BLaER1 treated with 17β-estradiol and CSF1 and Interleukin-3, amounts not matched to agents 10 nM and 100 nM (cell line): ENCODE results near the gene DNAJC17.

ENCODE experiments used
- H3K27ac ChIP-seq, 11 experiments: shearing (Covaris generic); formaldehyde crosslinking; 2 replicates each; pipeline ENCODE4 v1.8.1; 2022
- H3K27me3 ChIP-seq, 11 experiments: shearing (Covaris generic); formaldehyde crosslinking; 2 replicates each; pipeline ENCODE4 v1.8.1; 2022
- H3K36me3 ChIP-seq, 11 experiments: shearing (Covaris generic); formaldehyde crosslinking; 2 replicates each; pipeline ENCODE4 v1.8.1; 2022
- H3K4me1 ChIP-seq, 10 experiments: shearing (Covaris generic); formaldehyde crosslinking; 2 replicates each; pipeline ENCODE4 v1.8.1; 2022
- H3K4me2 ChIP-seq, 11 experiments: shearing (Covaris generic); formaldehyde crosslinking; 2 replicates each; pipeline ENCODE4 v1.8.1; 2022
- H3K4me3 ChIP-seq, 10 experiments: shearing (Covaris generic); formaldehyde crosslinking; 2 replicates each; pipeline ENCODE4 v1.8.1; 2022
- H3K9ac ChIP-seq, 11 experiments: shearing (Covaris generic); formaldehyde crosslinking; 2 replicates each; pipeline ENCODE4 v1.8.1; 2022
- H3K9me3 ChIP-seq, 11 experiments: shearing (Covaris generic); formaldehyde crosslinking; replicated peaks in 1 of 11; 2 replicates each; pipeline ENCODE4 v1.8.1; 2022
- H4K20me1 ChIP-seq, 11 experiments: shearing (Covaris generic); formaldehyde crosslinking; 2 replicates each; pipeline ENCODE4 v1.8.1; 2022
- Cebpa-rat ChIP-seq, 11 experiments: shearing (Covaris generic); IDR thresholded peaks; 2 replicates each; pipeline ENCODE4 v1.8.1; 2022

The DNAJC17 gene

GRCh38 chr15:40825661-40826422 lies 18.6 kb upstream of the DNAJC17 start:
- Histone ChIP-seq H3K9me3 (no peaks in the 10 kb centered on the region), H4K20me1 (no peaks in the 10 kb centered on the region; a peak in 1 of 22 replicates), H3K9ac (no peak overlapping the region), H3K4me3 (no peak overlapping the region), H3K4me1 (no peaks in the 10 kb centered on the region), H3K4me2 (no peak overlapping the region), H3K27me3 (no peaks in the 10 kb centered on the region), H3K36me3 (no peaks in the 10 kb centered on the region), H3K27ac (no peak overlapping the region)
- TF ChIP-seq Cebpa-rat (IDR thresholded peaks at IDR 0.05): no peak

GRCh38 chr15:40823572-40824343 lies 16.5 kb upstream of the DNAJC17 start:
- no peak overlapping the region for H3K9ac ChIP-seq
- no peak overlapping the region for H3K27ac ChIP-seq
- H3K27me3 ChIP-seq: no peaks in the 10 kb centered on the region
- H4K20me1 ChIP-seq: no peaks in the 10 kb centered on the region
- no peaks in the 10 kb centered on the region for H3K36me3 ChIP-seq
- no peak overlapping the region for H3K4me3 ChIP-seq
- H3K4me1 ChIP-seq: no peaks in the 10 kb centered on the region
- H3K4me2 ChIP-seq: no peak overlapping the region
- no peaks in the 10 kb centered on the region for H3K9me3 ChIP-seq
- TF ChIP-seq Cebpa-rat (IDR thresholded peaks at IDR 0.05): no peak

GRCh38 chr15:40821195-40821594 lies 13.9 kb upstream of the DNAJC17 start:
- H3K9me3 ChIP-seq: no peaks in the 10 kb centered on the region
- no peaks in the 10 kb centered on the region for H3K36me3 ChIP-seq
- no peak overlapping the region for H3K9ac ChIP-seq
- H3K27ac ChIP-seq: no peak overlapping the region
- H3K27me3 ChIP-seq: no peaks in the 10 kb centered on the region
- no peak overlapping the region for H3K4me3 ChIP-seq
- H3K4me2 ChIP-seq: no peak overlapping the region
- no peaks in the 10 kb centered on the region for H3K4me1 ChIP-seq
- no peak for TF ChIP-seq Cebpa-rat (IDR thresholded peaks at IDR 0.05)
- H4K20me1 ChIP-seq: no peaks in the 10 kb centered on the region

GRCh38 chr15:40819048-40819447 lies 11.8 kb upstream of the DNAJC17 start:
- peaks cover 0 to 12% (median 0%) of the 10 kb centered on the region in 10 experiments; a peak in 2 of 20 replicates for H3K4me1 ChIP-seq
- no peak overlapping the region for H3K27ac ChIP-seq
- H3K9me3 ChIP-seq: no peaks in the 10 kb centered on the region
- TF ChIP-seq Cebpa-rat (IDR thresholded peaks at IDR 0.05): no peak
- no peak overlapping the region for H3K4me2 ChIP-seq
- H3K9ac ChIP-seq: no peak overlapping the region
- H3K4me3 ChIP-seq: no peak overlapping the region
- no peaks in the 10 kb centered on the region for H4K20me1 ChIP-seq
- no peaks in the 10 kb centered on the region for H3K27me3 ChIP-seq
- H3K36me3 ChIP-seq: peaks cover 8 to 17% (median 10%) of the 10 kb centered on the region in 11 experiments; a peak in 20 of 22 replicates

- no peaks in the 10 kb centered on the region for H3K27me3 ChIP-seq
- no peak overlapping the region for H3K27ac ChIP-seq
- H4K20me1 ChIP-seq: no peaks in the 10 kb centered on the region; a peak in 1 of 22 replicates
- peak overlapping the region in 1 of 11 experiments; percentile 18; a peak in 1 of 22 replicates for H3K4me2 ChIP-seq
- H3K4me1 ChIP-seq: peaks cover 0 to 12% (median 0%) of the 10 kb centered on the region in 10 experiments; a peak in 2 of 20 replicates
- no peaks in the 10 kb centered on the region for H3K9me3 ChIP-seq
- no peak overlapping the region for H3K9ac ChIP-seq
- peaks cover 22 to 50% (median 40%) of the 10 kb centered on the region in 11 experiments for H3K36me3 ChIP-seq
- TF ChIP-seq Cebpa-rat (IDR thresholded peaks at IDR 0.05): no peak
- H3K4me3 ChIP-seq: no peak overlapping the region
These were observed 7.9 kb upstream of the DNAJC17 start for GRCh38 chr15:40815042-40815698.

GRCh38 chr15:40812721-40813425 lies 5.6 kb upstream of the DNAJC17 start:
- H3K9ac ChIP-seq: no peak overlapping the region
- peaks cover 26 to 56% (median 49%) of the 10 kb centered on the region in 11 experiments for H3K36me3 ChIP-seq

GRCh38 chr15:40808861-40809450 lies 1.7 kb upstream of the DNAJC17 start:
- peaks cover 17 to 43% (median 39%) of the 10 kb centered on the region in 11 experiments; a peak in 21 of 22 replicates for H3K36me3 ChIP-seq
- peak overlapping the region in 6 of 11 experiments; percentile 22 to 98 (median 92); a peak in 5 of 22 replicates for H3K9ac ChIP-seq
- no peaks in the 10 kb centered on the region for H3K27me3 ChIP-seq
- no peak overlapping the region for H3K27ac ChIP-seq
- H3K4me2 ChIP-seq: peak overlapping the region; percentile 74 to 95 (median 90); a peak in 21 of 22 replicates
- peaks cover 27 to 46% (median 36%) of the 10 kb centered on the region in 10 experiments for H3K4me1 ChIP-seq
- TF ChIP-seq Cebpa-rat (IDR thresholded peaks at IDR 0.05): no peak
- H3K4me3 ChIP-seq: no peak overlapping the region
- H3K9me3 ChIP-seq: no peaks in the 10 kb centered on the region
- H4K20me1 ChIP-seq: peaks cover 0 to 11% (median 0%) of the 10 kb centered on the region in 11 experiments; a peak in 5 of 22 replicates

More at GRCh38 chr15:40812721-40813425, 5.6 kb upstream of the DNAJC17 start:
- H4K20me1 ChIP-seq: peaks cover 0 to 9% (median 0%) of the 10 kb centered on the region in 11 experiments; a peak in 4 of 22 replicates
- no peak overlapping the region for H3K4me2 ChIP-seq
- no peak overlapping the region for H3K4me3 ChIP-seq
- H3K27ac ChIP-seq: no peak overlapping the region
- TF ChIP-seq Cebpa-rat (IDR thresholded peaks at IDR 0.05): no peak
- no peaks in the 10 kb centered on the region for H3K9me3 ChIP-seq
- peaks cover 10 to 26% (median 17%) of the 10 kb centered on the region in 10 experiments for H3K4me1 ChIP-seq
- H3K27me3 ChIP-seq: no peaks in the 10 kb centered on the region

- H3K9me3 ChIP-seq: no peaks in the 10 kb centered on the region
- H3K27me3 ChIP-seq: no peaks in the 10 kb centered on the region
- H3K27ac ChIP-seq: peak overlapping the region in 7 of 11 experiments; percentile 59 to 98 (median 94); a peak in 12 of 22 replicates
- H3K4me1 ChIP-seq: peaks cover 27 to 46% (median 36%) of the 10 kb centered on the region in 10 experiments
- H3K36me3 ChIP-seq: peaks cover 10 to 43% (median 31%) of the 10 kb centered on the region in 11 experiments; a peak in 20 of 22 replicates
- H3K4me2 ChIP-seq: peak overlapping the region; percentile 74 to 95 (median 90)
- H4K20me1 ChIP-seq: peaks cover 0 to 11% (median 0%) of the 10 kb centered on the region in 11 experiments; a peak in 4 of 22 replicates
- H3K4me3 ChIP-seq: peak overlapping the region; percentile 76 to 89 (median 79)
- peak overlapping the region; percentile 65 to 98 (median 93) for H3K9ac ChIP-seq
- no peak for TF ChIP-seq Cebpa-rat (IDR thresholded peaks at IDR 0.05)
These were observed 702 bp upstream of the DNAJC17 start for GRCh38 chr15:40807888-40808461.
